SJSA1 (cell line): ENCODE measurements around the gene EPDR1. TPM values are rescaled to one million over a fixed set of nuclear protein-coding genes. Genes with fewer than 3 reads are reported as not detected.
A peak's percentile ranks its signal among the peaks of the same experiment; 100 is the strongest.
"Not testable (repeated sequence)": the region's sequence is repeated elsewhere in the genome, so short reads cannot be mapped to it uniquely, and the experiment has no call there.

Experiments
- DNase-seq, 2 experiments: peaks; one replicate each; pipeline ENCODE4 v3.0.0-alpha.2; 2015 to 2020; ENCODE audit warnings: low spot score in 2 of 2, low read depth in 1 of 2
- H3K27ac ChIP-seq: fragments of 250-450 bp; sonication (Bioruptor Pico); 2 replicates; pipeline ENCODE4 v1.5.1; 2020; ENCODE audit warnings: mild to moderate bottlenecking, moderate library complexity
- H3K27me3 ChIP-seq: fragments of 250-450 bp; sonication (Bioruptor Pico); replicated peaks from 2 replicates; pipeline ENCODE4 v1.5.1; 2020; ENCODE audit warnings: mild to moderate bottlenecking, moderate library complexity
- H3K36me3 ChIP-seq: fragments of 250-450 bp; sonication (Bioruptor Pico); 2 replicates; pipeline ENCODE4 v1.5.1; 2020; ENCODE audit warnings: mild to moderate bottlenecking
- H3K4me1 ChIP-seq: fragments of 250-450 bp; sonication (Bioruptor Pico); replicated peaks from 2 replicates; pipeline ENCODE4 v1.6.1; 2021; ENCODE audit warnings: mild to moderate bottlenecking
- H3K4me3 ChIP-seq: fragments of 250-450 bp; sonication (Bioruptor Pico); 2 replicates; pipeline ENCODE4 v1.5.1; 2020; ENCODE audit warnings: mild to moderate bottlenecking
- H3K9me3 ChIP-seq: fragments of 250-450 bp; sonication (Bioruptor Pico); replicated peaks from 2 replicates; pipeline ENCODE4 v1.5.1; 2020; ENCODE audit warnings: mild to moderate bottlenecking
- total RNA-seq: library from RNA; depleted of rRNA; stranded (reverse); fragments of >200 nt; shearing (Covaris generic); gene quantifications from 2 replicates; pipeline ENCODE4 v1.2.3, GENCODE V29; 2014

The EPDR1 gene
- total RNA-seq, 1 experiment from 2014 or later = 58.1 TPM

- H3K4me1 ChIP-seq = peaks cover 30% of the 10 kb centered on the region
- DNase-seq = peak in 1 of 2 experiments; percentile 4
- no peak overlapping the region for H3K4me3 ChIP-seq
- H3K27me3 ChIP-seq = no peaks in the 10 kb centered on the region
- H3K9me3 ChIP-seq = no peaks in the 10 kb centered on the region
- no peaks in the 10 kb centered on the region for H3K36me3 ChIP-seq
- H3K27ac ChIP-seq = peak overlapping the region; percentile 43; the same call in 1 of the 2 replicates
Observed at GRCh38 chr7:37943905-37944736, 23.7 kb downstream of the EPDR1 start.

DNA sequence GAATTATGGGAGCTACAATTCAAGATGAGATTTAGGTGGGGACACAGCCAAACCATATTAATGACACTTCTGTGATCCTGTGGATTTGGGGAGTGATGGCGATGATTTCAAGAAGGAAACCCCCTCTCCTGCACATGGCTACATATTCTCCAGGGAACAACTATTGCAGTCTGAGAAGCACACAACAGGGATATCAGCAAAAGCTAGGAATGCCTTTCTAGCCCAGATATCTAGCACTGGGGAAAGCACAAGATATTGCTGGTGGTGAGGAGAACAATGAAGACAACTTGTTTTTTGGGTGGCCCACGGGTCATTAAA, 24.3 kb downstream of the EPDR1 start:
- no peaks in the 10 kb centered on the region for H3K9me3 ChIP-seq
- peak in 1 of 2 experiments; percentile 38 for DNase-seq
- H3K27ac ChIP-seq = peak overlapping the region; percentile 43; the same call in 1 of the 2 replicates
- H3K4me3 ChIP-seq = no peak overlapping the region
- no peaks in the 10 kb centered on the region for H3K36me3 ChIP-seq
- no peaks in the 10 kb centered on the region for H3K27me3 ChIP-seq
- H3K4me1 ChIP-seq = peaks cover 30% of the 10 kb centered on the region

DNA sequence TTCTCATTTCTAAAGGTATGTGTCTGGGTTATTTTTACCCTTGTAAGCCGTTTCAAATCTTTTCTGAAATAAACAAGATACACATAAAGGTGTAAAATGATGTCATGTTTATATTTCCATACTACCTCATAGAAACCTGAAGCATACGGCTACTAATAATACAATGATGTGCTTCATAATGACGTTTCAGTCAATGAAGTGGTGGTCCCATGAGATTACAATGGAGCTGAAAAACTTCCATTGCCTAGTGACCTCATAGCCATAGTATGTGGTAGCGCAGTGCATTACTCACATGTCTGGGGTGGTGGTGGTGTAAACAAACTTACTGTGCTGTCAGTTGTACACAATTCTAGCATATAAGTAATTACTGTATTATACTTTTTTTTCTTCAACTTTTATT, 24.9 kb downstream of the EPDR1 start:
- Histone ChIP-seq H3K27me3 (no peaks in the 10 kb centered on the region), H3K4me1 (peaks cover 30% of the 10 kb centered on the region), H3K4me3 (no peak overlapping the region), H3K27ac (peak overlapping the region; percentile 43), H3K36me3 (no peaks in the 10 kb centered on the region), H3K9me3 (no peaks in the 10 kb centered on the region)
- DNase-seq = peak; percentile 61 to 65

- no peaks in the 10 kb centered on the region for H3K9me3 ChIP-seq
- DNase-seq = no peak
Observed at GRCh38 chr7:37947138-37947940, 26.9 kb downstream of the EPDR1 start.

GRCh38 chr7:37947941-37948210, 27.4 kb downstream of the EPDR1 start:
- H3K27me3 ChIP-seq = no peaks in the 10 kb centered on the region
- no peak overlapping the region for H3K27ac ChIP-seq
- no peak overlapping the region for H3K4me3 ChIP-seq
- peaks cover 30% of the 10 kb centered on the region for H3K4me1 ChIP-seq
- no peak for DNase-seq
- no peaks in the 10 kb centered on the region for H3K9me3 ChIP-seq
- no peaks in the 10 kb centered on the region for H3K36me3 ChIP-seq

More at GRCh38 chr7:37947138-37947940, 26.9 kb downstream of the EPDR1 start:
- Histone ChIP-seq H3K4me3 (no peak overlapping the region), H3K36me3 (no peaks in the 10 kb centered on the region), H3K27ac (no peak overlapping the region), H3K27me3 (no peaks in the 10 kb centered on the region), H3K4me1 (peaks cover 30% of the 10 kb centered on the region)

DNA sequence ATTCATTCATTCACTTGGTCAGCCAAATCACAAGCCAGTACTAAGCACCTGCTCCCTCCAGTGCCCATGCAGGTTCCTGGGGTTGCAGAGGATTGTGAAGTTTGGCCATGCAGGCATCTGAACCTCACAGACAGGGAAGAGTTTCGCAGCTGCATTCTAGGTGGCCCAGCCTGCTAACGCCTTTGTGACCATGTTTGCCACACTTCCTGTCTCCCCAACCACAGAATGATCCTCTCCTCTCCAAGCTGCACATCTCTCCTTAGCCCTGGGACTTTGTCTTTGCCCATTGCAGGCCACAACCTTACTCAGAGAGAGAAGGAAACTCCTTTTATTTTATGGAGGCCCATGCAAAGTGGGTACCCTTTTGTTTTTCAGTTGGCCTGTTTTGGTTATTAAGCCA, 31.8 kb downstream of the EPDR1 start:
- no peaks in the 10 kb centered on the region for H3K9me3 ChIP-seq
- DNase-seq = no peak
- H3K4me3 ChIP-seq = no peak overlapping the region
- H3K27me3 ChIP-seq = no peaks in the 10 kb centered on the region
- no peaks in the 10 kb centered on the region for H3K36me3 ChIP-seq
- H3K4me1 ChIP-seq = no peaks in the 10 kb centered on the region
- no peak overlapping the region for H3K27ac ChIP-seq

DNA sequence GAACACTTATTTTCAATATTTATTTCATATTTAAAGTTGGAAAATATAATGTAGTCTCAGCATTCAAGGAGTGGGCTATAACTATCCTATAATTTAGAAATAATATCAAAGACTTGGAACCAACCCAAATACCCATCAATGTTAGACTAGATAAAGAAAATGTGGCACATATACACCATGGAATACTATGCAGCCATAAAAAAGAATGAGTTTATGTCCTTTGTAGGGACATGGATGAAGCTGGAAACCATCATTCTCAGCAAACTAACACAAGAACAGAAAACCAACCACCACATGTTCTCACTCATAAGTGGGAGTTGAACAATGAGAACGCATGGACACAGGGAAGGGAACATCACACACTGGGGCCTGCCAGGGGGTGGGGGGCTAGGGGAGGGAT, 33.8 kb downstream of the EPDR1 start:
- H3K4me3 ChIP-seq, H3K36me3 ChIP-seq, DNase-seq, H3K9me3 ChIP-seq, H3K4me1 ChIP-seq, H3K27me3 ChIP-seq, H3K27ac ChIP-seq: not testable (repeated sequence)

DNA sequence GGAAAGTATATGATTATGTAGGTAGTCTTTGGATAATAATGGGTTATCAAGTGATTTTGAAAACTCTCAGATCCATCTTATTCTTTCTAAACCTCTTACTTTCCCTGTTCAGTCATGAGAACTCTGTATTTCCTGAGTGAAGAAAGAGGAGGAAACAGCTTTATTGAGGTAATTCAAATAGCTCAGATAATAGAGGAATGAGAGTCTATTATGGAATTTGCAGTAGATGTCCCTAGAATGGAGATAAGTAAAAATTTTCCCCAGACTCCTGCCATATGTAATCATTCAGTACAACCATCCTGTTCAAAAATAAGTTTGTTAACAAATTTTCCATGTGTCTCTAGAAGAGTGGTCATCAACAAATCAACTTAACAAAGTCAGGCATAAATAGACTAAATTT, 36.4 kb downstream of the EPDR1 start:
- H3K9me3 ChIP-seq = no peaks in the 10 kb centered on the region
- H3K27ac ChIP-seq = no peak overlapping the region
- H3K4me3 ChIP-seq = no peak overlapping the region
- no peaks in the 10 kb centered on the region for H3K36me3 ChIP-seq
- no peaks in the 10 kb centered on the region for H3K4me1 ChIP-seq
- no peaks in the 10 kb centered on the region for H3K27me3 ChIP-seq
- DNase-seq = no peak

- H3K36me3 ChIP-seq = no peaks in the 10 kb centered on the region
- no peak for DNase-seq
- H3K27me3 ChIP-seq = no peaks in the 10 kb centered on the region
- H3K4me3 ChIP-seq = no peak overlapping the region
- H3K27ac ChIP-seq = no peak overlapping the region
- H3K9me3 ChIP-seq = no peaks in the 10 kb centered on the region
- no peaks in the 10 kb centered on the region for H3K4me1 ChIP-seq
Observed at GRCh38 chr7:37957221-37957970, 37.0 kb downstream of the EPDR1 start.

GRCh38 chr7:37960483-37960882, 40.0 kb downstream of the EPDR1 start:
- Histone ChIP-seq H3K4me1 (no peaks in the 10 kb centered on the region), H3K9me3 (no peaks in the 10 kb centered on the region), H3K27me3 (no peaks in the 10 kb centered on the region), H3K27ac (no peak overlapping the region), H3K36me3 (no peaks in the 10 kb centered on the region), H3K4me3 (no peak overlapping the region)
- DNase-seq = no peak

DNA sequence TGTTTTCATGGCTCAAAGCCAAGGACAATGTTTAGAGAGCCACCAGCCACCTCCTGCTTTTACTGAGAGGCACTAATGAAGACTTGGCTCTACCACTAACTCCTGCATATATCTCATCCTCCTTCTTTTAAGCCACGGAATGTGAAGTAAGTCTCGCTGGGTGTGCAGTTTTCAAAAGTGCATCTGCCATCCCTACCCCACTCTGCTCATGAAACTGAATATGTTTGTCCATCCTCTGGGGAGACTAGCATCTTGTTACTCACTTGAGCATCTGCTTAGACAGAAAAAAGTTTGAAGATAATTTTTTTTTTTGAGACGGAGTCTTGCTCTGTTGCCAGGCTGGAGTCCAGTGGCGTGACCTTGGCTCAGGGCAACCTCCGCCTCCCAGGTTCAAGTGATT, 40.8 kb downstream of the EPDR1 start:
- Histone ChIP-seq H3K36me3 (no peaks in the 10 kb centered on the region), H3K27me3 (no peaks in the 10 kb centered on the region), H3K9me3 (no peaks in the 10 kb centered on the region), H3K4me1 (no peaks in the 10 kb centered on the region), H3K27ac (no peak overlapping the region), H3K4me3 (no peak overlapping the region)
- no peak for DNase-seq

DNA sequence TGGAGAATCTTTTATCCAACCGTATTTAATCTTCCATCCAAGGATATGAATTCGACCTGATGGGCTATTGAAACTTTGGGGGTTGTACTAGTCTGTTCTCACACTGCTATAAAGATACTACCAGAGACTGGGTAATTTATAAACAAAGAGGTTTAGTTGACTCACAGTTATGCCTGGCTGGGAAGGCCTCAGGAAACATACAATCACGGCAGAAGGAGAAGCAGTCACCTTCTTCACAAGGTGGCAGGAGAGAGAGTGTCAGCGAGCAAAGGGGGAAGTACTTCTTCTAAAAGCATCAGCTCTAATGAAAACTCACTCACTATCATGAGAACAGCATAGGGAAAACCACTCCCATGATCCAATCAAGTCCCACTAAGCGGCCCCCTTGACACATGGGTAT, 43.8 kb downstream of the EPDR1 start:
- Histone ChIP-seq H3K36me3 (no peaks in the 10 kb centered on the region), H3K4me3 (no peak overlapping the region), H3K4me1 (no peaks in the 10 kb centered on the region), H3K9me3 (no peaks in the 10 kb centered on the region), H3K27me3 (no peaks in the 10 kb centered on the region), H3K27ac (no peak overlapping the region)
- DNase-seq = no peak

GRCh38 chr7:37970211-37970610, 49.8 kb downstream of the EPDR1 start:
- H3K9me3 ChIP-seq = no peaks in the 10 kb centered on the region
- no peaks in the 10 kb centered on the region for H3K27me3 ChIP-seq
- H3K4me1 ChIP-seq = no peaks in the 10 kb centered on the region
- H3K27ac ChIP-seq = no peak overlapping the region
- no peak overlapping the region for H3K4me3 ChIP-seq
- DNase-seq = no peak
- H3K36me3 ChIP-seq = no peaks in the 10 kb centered on the region

DNA sequence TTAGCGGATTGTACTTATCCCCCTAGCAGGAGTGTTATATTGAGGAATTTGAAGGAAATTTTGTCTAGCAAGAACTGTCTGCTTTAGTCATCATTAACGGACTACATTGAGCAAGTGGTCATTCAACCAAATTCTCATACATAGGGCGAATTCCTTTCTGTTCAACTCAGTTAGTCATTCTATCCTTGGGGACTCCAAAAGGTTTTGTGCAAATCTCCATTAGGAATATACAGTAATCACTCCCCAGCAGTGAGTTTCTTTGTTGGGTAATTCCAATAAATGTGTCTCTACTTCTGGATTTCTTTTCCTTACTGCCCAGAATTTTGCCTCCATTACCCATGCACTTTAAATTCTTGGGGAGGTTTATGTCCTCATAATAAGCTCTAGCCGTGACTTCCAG, 51.1 kb downstream of the EPDR1 start:
- H3K4me1 ChIP-seq = no peaks in the 10 kb centered on the region
- H3K36me3 ChIP-seq = no peaks in the 10 kb centered on the region
- no peaks in the 10 kb centered on the region for H3K27me3 ChIP-seq
- no peak overlapping the region for H3K4me3 ChIP-seq
- no peak for DNase-seq
- no peaks in the 10 kb centered on the region for H3K9me3 ChIP-seq
- H3K27ac ChIP-seq = no peak overlapping the region
